GM19438 (cell line): Measurements from ENCODE around the gene NR3C2.

Source experiments
- ATAC-seq: cut with Tn5 transposase; IDR thresholded peaks from one replicate; pipeline ENCODE4 v1.9.1; 2021; ENCODE audit warnings: low read depth; ENCODE audit not compliant: unreplicated experiment

Gene NR3C2

GRCh38 chr4:148061141-148061481 lies 381.1 kb downstream of the NR3C2 start:
- ATAC-seq, result no peak

- no peak for ATAC-seq
Measured at GRCh38 chr4:148060264-148061140, 381.7 kb downstream of the NR3C2 start.

- ATAC-seq, result no peak
Measured at GRCh38 chr4:148059617-148060180, 382.5 kb downstream of the NR3C2 start.

GRCh38 chr4:148057984-148058859 lies 384.0 kb downstream of the NR3C2 start:
- no peak for ATAC-seq

- peak; percentile 59 for ATAC-seq
Measured at GRCh38 chr4:148057516-148057915, 384.7 kb downstream of the NR3C2 start.

- ATAC-seq, result peak; percentile 62
Measured at GRCh38 chr4:148056879-148057278, 385.3 kb downstream of the NR3C2 start.

- peak; percentile 27 for ATAC-seq
Measured at GRCh38 chr4:148055844-148056243, 386.4 kb downstream of the NR3C2 start.

- ATAC-seq, result no peak
Measured at GRCh38 chr4:148054275-148054674, 387.9 kb downstream of the NR3C2 start.

- ATAC-seq, result no peak
Measured at GRCh38 chr4:148053298-148054003, 388.8 kb downstream of the NR3C2 start.

GRCh38 chr4:148052448-148052847 lies 389.8 kb downstream of the NR3C2 start:
- ATAC-seq, result no peak

- no peak for ATAC-seq
Measured at GRCh38 chr4:148051403-148051802, 390.8 kb downstream of the NR3C2 start.

- no peak for ATAC-seq
Measured at GRCh38 chr4:148048598-148048997, 393.6 kb downstream of the NR3C2 start.

GRCh38 chr4:148044912-148045352 lies 397.3 kb downstream of the NR3C2 start:
- ATAC-seq, result peak; percentile 93

GRCh38 chr4:148044089-148044911 lies 397.9 kb downstream of the NR3C2 start:
- no peak for ATAC-seq

GRCh38 chr4:148041606-148042329 lies 400.4 kb downstream of the NR3C2 start:
- no peak for ATAC-seq

GRCh38 chr4:148034813-148035212 lies 407.4 kb downstream of the NR3C2 start:
- ATAC-seq, result no peak

- no peak for ATAC-seq
Measured at GRCh38 chr4:148030193-148030873, 411.9 kb downstream of the NR3C2 start.

- no peak for ATAC-seq
Measured at GRCh38 chr4:148029781-148030180, 412.4 kb downstream of the NR3C2 start.
